K562 (cell line): ENCODE results near the gene CLCA1. TPM values are rescaled to one million over a fixed set of nuclear protein-coding genes. Genes with fewer than 3 reads are reported as not detected.

Experiments used
- ATAC-seq: fragments of 200-7000 bp; cut with Tn5 transposase; 3 replicates; pipeline ENCODE4 v1.9.1; 2020; ENCODE audit warnings: moderate library complexity
- BruUV-seq: library from RNA; stranded (reverse); fragments of 400-500 nt; replicated peaks from 2 replicates; lab custom pipeline; 2021; lab: Mats Ljungman, UMichigan
- CTCF ChIA-PET: fragments of 300-600 bp; formaldehyde crosslinking; extraction: SDS; loops from one replicate; lab custom pipeline; 2021; ENCODE audit warnings: low intra/inter-chr PET ratio; lab: Yijun Ruan, JAX
- POLR2A ChIA-PET: fragments of 300-600, 350-650 bp; sonication (Branson Sonifier 250); formaldehyde crosslinking; extraction: SDS; loops from one replicate; lab custom pipeline; 2021; ENCODE audit warnings: antibody characterized with exemption, inconsistent platforms; lab: Yijun Ruan, JAX
- DNase-seq, 4 experiments: peaks; one replicate each; pipeline versions ENCODE4 v3.0.0 to v3.0.0-alpha.2; 2011 to 2018; ENCODE audit warnings: low spot score in 3 of 4, mixed read lengths in 3 of 4; ENCODE audit errors: extremely low read depth in 1 of 4
- FAIRE-seq: peaks from 2 replicates; lab custom pipeline; 2011; peaks lifted over from hg19 to GRCh38; lab: Jason Lieb, UNC
- H2AFZ ChIP-seq: 2 replicates; pipeline ENCODE4 v1.6.0; 2011; ENCODE audit warnings: low read depth, low read length, control low read depth, inconsistent platforms
- H3K27ac ChIP-seq: fragments of 200-600 bp; 3 replicates; pipeline ENCODE4 v1.8.0; 2011; ENCODE audit warnings: low read depth, mild to moderate bottlenecking, control low read depth, inconsistent platforms, low read length, moderate library complexity, mixed read lengths; ENCODE audit errors: extremely low read depth
- H3K27me3 ChIP-seq, 2 experiments: fragments of 300-600 bp in 1 of 2; 2 replicates in 1 of 2; 3 replicates in 1 of 2; pipeline versions ENCODE4 v1.6.0 to v1.8.0; 2011; ENCODE audit warnings: inconsistent platforms in 2 of 2, low read length in 2 of 2, mild to moderate bottlenecking in 1 of 2, mixed read lengths in 1 of 2, moderate library complexity in 1 of 2; ENCODE audit not compliant: control insufficient read depth in 2 of 2, insufficient read depth in 2 of 2
- H3K36me3 ChIP-seq: fragments of 300-600 bp; 3 replicates; pipeline ENCODE4 v1.8.0; 2011; ENCODE audit warnings: mild to moderate bottlenecking, low read length, inconsistent platforms; ENCODE audit not compliant: control insufficient read depth, insufficient read depth
- H3K4me1 ChIP-seq, 2 experiments: fragments of 200-600 bp in 1 of 2; replicated peaks in 1 of 2; 2 replicates in 1 of 2; 3 replicates in 1 of 2; pipeline versions ENCODE4 v1.5.1 to v1.8.0; 2011; ENCODE audit warnings: inconsistent platforms in 2 of 2, low read length in 2 of 2, mild to moderate bottlenecking in 1 of 2, mixed read lengths in 1 of 2, moderate library complexity in 1 of 2; ENCODE audit not compliant: control insufficient read depth in 2 of 2, insufficient read depth in 2 of 2
- H3K4me2 ChIP-seq: 2 replicates; pipeline ENCODE4 v1.6.1; 2011; ENCODE audit warnings: low read length, control low read depth, inconsistent platforms, mixed read lengths; ENCODE audit not compliant: insufficient read depth
- H3K4me3 ChIP-seq: fragments of 200-600 bp; sonication (generic), shearing (Covaris generic); 2 replicates; pipeline ENCODE4 v1.5.1; 2016; ENCODE audit warnings: control low read depth, inconsistent platforms
- H3K79me2 ChIP-seq: fragments of 200-600 bp; 3 replicates; pipeline ENCODE4 v1.8.0; 2011; ENCODE audit warnings: low read length, inconsistent platforms; ENCODE audit not compliant: control insufficient read depth, insufficient read depth
- H3K9ac ChIP-seq, 2 experiments: 2 replicates each; pipeline versions ENCODE4 v1.6.0 to v1.6.1; 2011; ENCODE audit warnings: low read depth in 2 of 2, low read length in 2 of 2, control low read depth in 1 of 2, inconsistent platforms in 1 of 2, mild to moderate bottlenecking in 1 of 2, mixed read lengths in 1 of 2; ENCODE audit not compliant: insufficient read depth in 1 of 2
- H3K9me1 ChIP-seq: one replicate; pipeline ENCODE4 v1.6.0; 2011; ENCODE audit warnings: inconsistent platforms, mild to moderate bottlenecking, low read length, moderate library complexity; ENCODE audit not compliant: control insufficient read depth, insufficient read depth
- H3K9me3 ChIP-seq: replicated peaks from 2 replicates; pipeline ENCODE4 v1.5.1; 2011; ENCODE audit warnings: low read depth, low read length, inconsistent platforms; ENCODE audit not compliant: control insufficient read depth, insufficient read depth
- H4K20me1 ChIP-seq: replicated peaks from 2 replicates; pipeline ENCODE4 v1.6.1; 2011; ENCODE audit warnings: low read length, inconsistent platforms, mixed read lengths; ENCODE audit not compliant: control insufficient read depth, insufficient read depth
- BHLHE40 ChIP-seq: IDR thresholded peaks from 2 replicates; pipeline ENCODE4 v1.6.1; 2011; ENCODE audit warnings: low read length, improper control_type of control experiment
- CREB3L1 ChIP-seq: fragments of 450-650 bp; IDR thresholded peaks from 2 replicates; pipeline ENCODE4 v1.6.1; 2014; ENCODE audit warnings: low read depth, mild to moderate bottlenecking, moderate library complexity, borderline replicate concordance
- LEF1 ChIP-seq: fragments of 450-650 bp; IDR thresholded peaks from 2 replicates; pipeline ENCODE4 v1.6.1; 2016; ENCODE audit warnings: mild to moderate bottlenecking
- MAZ ChIP-seq, 2 experiments: fragments of 450-650 bp in 1 of 2; sonication (generic) in 1 of 2; formaldehyde crosslinking; IDR thresholded peaks in 1 of 2; conservative IDR thresholded peaks in 1 of 2; 2 replicates each; pipeline versions ENCODE4 v1.4.0 to v1.5.0; 2020; ENCODE audit warnings: mild to moderate bottlenecking in 1 of 2, missing genetic modification reagents in 1 of 2
- ZNF449 ChIP-seq: fragments of 250-450 bp; sonication (Bioruptor Pico); IDR thresholded peaks from 2 replicates; pipeline ENCODE4 v1.8.0; 2022; ENCODE audit warnings: moderate library complexity, mild to moderate bottlenecking, inconsistent platforms
- WGBS: fragments of 100-300 bp; shearing (Covaris generic); methylation state at CpG from one replicate; pipeline ENCODE4 v1.1.6; 2016; ENCODE audit warnings: low coverage, mixed read lengths; ENCODE audit not compliant: insufficient coverage; ENCODE audit errors: missing lambda C conversion rate; 5-methylcytosine and 5-hydroxymethylcytosine counted together
- in situ Hi-C: fragments of 300-500 bp; cut with MboI; formaldehyde crosslinking; loops from 4 replicates; pipeline ENCODE4 v1.15.0; 2018; ENCODE audit warnings: inconsistent platforms, mixed read lengths
- intact Hi-C: fragments of 100-400 bp; cut with micrococcal nuclease; formaldehyde crosslinking; loops from 2 replicates; pipeline ENCODE4 v1.14.2; 2022
- polyA plus RNA-seq, 8 experiments: library from polyadenylated mRNA; depleted of rRNA in 4 of 8; stranded (reverse) in 5 of 8; unstranded in 3 of 8; fragments of >200 nt; fragmentation: Nextera tagmentation in 2 of 8; fragmentation: Illumina TruSeq in 1 of 8; extraction: Ambion mirVana in 2 of 8; extraction: Trizol in 1 of 8; gene quantifications; 2 replicates each; pipeline versions ENCODE4 v1.2.1 to v1.2.3, GENCODE V29; 2011 to 2014; ENCODE audit warnings: inconsistent platforms in 1 of 8, missing spikeins in 1 of 8
- total RNA-seq, 7 experiments: library from RNA; depleted of rRNA in 6 of 7; stranded (reverse); fragments of >200 nt in 6 of 7; fragmentation: Illumina TruSeq in 2 of 7; extraction: Trizol in 2 of 7; gene quantifications; 2 replicates each; pipeline versions ENCODE4 v1.2.1 to v1.2.3, GENCODE V29; 2011 to 2021; ENCODE audit warnings: low replicate concordance in 1 of 7

CLCA1 gene
- total and polyA plus RNA-seq, 9 of the 15 experiments (the other 6 are each of a cell fraction or from before 2014, with no cell fraction given) = 0.03 to 0.08 (median 0.04) TPM; not detected in 6

- no peak overlapping the region for H3K4me3 ChIP-seq
- no peak overlapping the region for H3K4me2 ChIP-seq
- no peak for FAIRE-seq
- in situ Hi-C loops = no loop called here
- DNase-seq = no peak
- no peaks in the 10 kb centered on the region for H4K20me1 ChIP-seq
- H3K36me3 ChIP-seq = no peaks in the 10 kb centered on the region
- H3K79me2 ChIP-seq = no peaks in the 10 kb centered on the region
- H2AFZ ChIP-seq = no peak overlapping the region
- WGBS = 37% methylated on average over 10 of the region's 10 CpGs
- intact Hi-C loops = loop anchor here (5.0 kb wide), 1 partner anchor 54 kb away; no protein-coding TSS in a partner anchor
- no peak overlapping the region for H3K27ac ChIP-seq
- POLR2A ChIA-PET = interaction anchor here (0.7 to 0.8 kb wide), 2 partner anchors 10 to 303 kb away, joined by 3 read pairs; no protein-coding TSS in a partner anchor
- no peaks in the 10 kb centered on the region for H3K9me1 ChIP-seq
- no peak for ATAC-seq
- H3K9ac ChIP-seq = no peak overlapping the region
- no peaks in the 10 kb centered on the region for H3K9me3 ChIP-seq
- CTCF ChIA-PET = no interaction called here
- no TSS peak for BruUV-seq
- no peaks in the 10 kb centered on the region; a peak in 1 of 5 replicates for H3K4me1 ChIP-seq
- TF ChIP-seq ZNF449 (CRISPR knock-in tag) (no peak), LEF1 (no peak), CREB3L1 (no peak), MAZ (CRISPR knock-in tag; conservative IDR thresholded peaks at IDR 0.05 in 1 of 2, IDR thresholded peaks at IDR 0.05 in 1 of 2) (no peak), BHLHE40 (no peak)
- H3K27me3 ChIP-seq = no peaks in the 10 kb centered on the region; a peak in 1 of 5 replicates
Measured at GRCh38 chr1:86470859-86471258, 2.1 kb downstream of the CLCA1 start.
